ENCODE results near the gene KLHL6.

Gene KLHL6

DNA sequence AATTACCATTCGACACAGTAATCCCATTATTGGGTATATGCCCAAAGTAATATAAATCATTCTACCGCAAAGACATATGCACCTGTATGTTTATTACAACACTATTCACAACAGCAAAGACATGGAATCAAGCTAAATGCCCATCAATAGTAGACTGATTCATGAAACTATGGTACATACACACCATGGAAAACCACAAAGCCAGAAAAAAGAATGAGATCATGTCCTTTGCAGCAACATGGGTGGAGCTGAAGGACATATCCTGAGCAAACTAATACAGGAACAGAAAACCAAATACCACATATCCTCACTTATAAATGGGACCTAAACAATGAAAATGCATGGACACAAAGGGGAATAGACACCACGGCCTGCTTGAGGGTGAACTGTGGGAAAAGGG lies 116.0 kb downstream of the KLHL6 start:
- no peak overlapping the region for H3K27ac ChIP-seq (ENCODE audit: insufficient read depth, low read depth, low read length, poor library complexity, severe bottlenecking)
- WGBS, 2 experiments = 85 to 92% methylated on average over 2 to 3 of the region's 3 CpGs
- no peaks in the 10 kb centered on the region for H3K36me3 ChIP-seq (ENCODE audit: control insufficient read depth, insufficient read depth, low read length)
- peaks cover 15% of the 10 kb centered on the region for H3K4me1 ChIP-seq (ENCODE audit: control insufficient read depth, insufficient read depth, low read length)
- H3K4me3 ChIP-seq (ENCODE audit: insufficient read depth, low read depth, low read length) = no peak overlapping the region
- no peaks in the 10 kb centered on the region for H3K9me3 ChIP-seq (ENCODE audit: control insufficient read depth, low read length)
- no peaks in the 10 kb centered on the region for H3K27me3 ChIP-seq (ENCODE audit: control insufficient read depth, insufficient read depth, low read length, poor library complexity, severe bottlenecking)

DNA sequence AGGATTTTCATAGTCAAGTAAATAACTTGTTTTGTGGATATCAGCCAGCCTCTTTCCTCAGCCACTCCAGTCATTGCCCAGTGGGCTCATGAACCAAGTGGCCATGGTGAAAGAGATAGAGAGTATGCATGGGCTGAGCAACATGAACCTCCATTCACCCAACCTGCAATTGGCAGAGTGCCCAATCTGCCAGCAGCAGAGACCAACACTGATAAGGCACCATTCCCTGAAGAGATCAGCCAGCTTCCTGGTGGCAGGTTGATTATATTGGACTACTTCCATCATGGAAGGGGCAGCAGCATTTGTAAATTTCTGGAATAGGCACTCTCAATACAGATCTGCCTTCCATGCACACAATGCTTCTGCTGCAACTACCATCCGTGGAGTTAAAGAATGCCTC lies 116.8 kb downstream of the KLHL6 start:
- WGBS, 2 experiments = 93 to 95% methylated on average over 1 of the region's 1 CpG
- no peaks in the 10 kb centered on the region for H3K27me3 ChIP-seq (ENCODE audit: control insufficient read depth, insufficient read depth, low read length, poor library complexity, severe bottlenecking)
- peaks cover 16% of the 10 kb centered on the region for H3K4me1 ChIP-seq (ENCODE audit: control insufficient read depth, insufficient read depth, low read length)
- H3K36me3 ChIP-seq (ENCODE audit: control insufficient read depth, insufficient read depth, low read length) = no peaks in the 10 kb centered on the region
- H3K9me3 ChIP-seq (ENCODE audit: control insufficient read depth, low read length) = no peaks in the 10 kb centered on the region
- no peak overlapping the region for H3K4me3 ChIP-seq (ENCODE audit: insufficient read depth, low read depth, low read length)
- H3K27ac ChIP-seq (ENCODE audit: insufficient read depth, low read depth, low read length, poor library complexity, severe bottlenecking) = no peak overlapping the region

DNA sequence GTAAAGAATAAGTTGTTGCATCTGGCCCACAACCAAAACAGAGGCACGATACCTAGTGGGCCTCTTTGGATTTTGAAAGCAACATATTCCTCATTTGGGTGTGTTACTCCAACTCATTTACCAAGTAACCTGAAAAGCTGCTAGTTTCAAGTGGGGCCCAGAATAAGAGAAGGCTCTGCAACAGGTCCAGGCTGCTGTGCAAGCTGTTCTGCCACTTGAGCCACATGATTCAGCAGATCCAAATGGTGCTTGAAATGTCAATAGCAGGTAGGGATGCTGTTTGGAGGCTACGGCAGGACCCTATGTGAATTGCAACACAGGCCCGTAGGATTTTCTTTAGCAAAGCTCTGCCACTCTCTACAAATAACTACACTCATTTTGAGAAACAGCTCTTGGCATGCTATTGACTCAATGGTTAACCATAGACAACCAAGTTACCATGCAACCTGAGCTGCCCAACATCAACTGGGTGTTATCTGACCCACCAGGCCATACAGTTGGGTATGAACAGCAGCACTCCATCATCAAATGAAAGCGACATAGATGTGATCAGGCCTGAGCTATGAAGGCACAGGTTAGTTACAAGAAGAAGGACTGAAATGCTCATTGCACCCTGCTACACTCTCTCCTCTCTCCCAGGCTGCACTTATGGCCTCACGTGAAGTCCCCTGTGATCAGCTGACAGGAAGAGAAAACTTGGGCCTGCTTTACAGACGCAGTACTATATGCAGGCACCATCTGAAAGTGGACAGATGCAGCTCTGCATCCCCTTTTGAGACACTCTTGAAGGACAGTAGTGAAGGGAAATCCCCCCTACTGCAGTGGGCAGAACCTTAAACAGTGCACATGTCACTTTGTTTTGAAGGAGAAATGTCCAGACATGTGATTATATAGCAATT lies 117.6 kb downstream of the KLHL6 start:
- Histone ChIP-seq H3K36me3 (ENCODE audit: control insufficient read depth, insufficient read depth, low read length) (no peaks in the 10 kb centered on the region), H3K4me3 (ENCODE audit: insufficient read depth, low read depth, low read length) (no peak overlapping the region), H3K27ac (ENCODE audit: insufficient read depth, low read depth, low read length, poor library complexity, severe bottlenecking) (no peak overlapping the region), H3K4me1 (ENCODE audit: control insufficient read depth, insufficient read depth, low read length) (peaks cover 16% of the 10 kb centered on the region), H3K27me3 (ENCODE audit: control insufficient read depth, insufficient read depth, low read length, poor library complexity, severe bottlenecking) (no peaks in the 10 kb centered on the region), H3K9me3 (ENCODE audit: control insufficient read depth, low read length) (no peaks in the 10 kb centered on the region)
- WGBS, 2 experiments = 93% methylated on average over 6 of the region's 6 CpGs

Data from ectodermal cell (in vitro differentiated cells).